NCI-H774 (cell line): ENCODE measurements around the gene SH3TC1.

Experiments
- DNase-seq: peaks from one replicate; lab custom pipeline; 2025; lab: John Stamatoyannopoulos, UW

SH3TC1 gene

DNA sequence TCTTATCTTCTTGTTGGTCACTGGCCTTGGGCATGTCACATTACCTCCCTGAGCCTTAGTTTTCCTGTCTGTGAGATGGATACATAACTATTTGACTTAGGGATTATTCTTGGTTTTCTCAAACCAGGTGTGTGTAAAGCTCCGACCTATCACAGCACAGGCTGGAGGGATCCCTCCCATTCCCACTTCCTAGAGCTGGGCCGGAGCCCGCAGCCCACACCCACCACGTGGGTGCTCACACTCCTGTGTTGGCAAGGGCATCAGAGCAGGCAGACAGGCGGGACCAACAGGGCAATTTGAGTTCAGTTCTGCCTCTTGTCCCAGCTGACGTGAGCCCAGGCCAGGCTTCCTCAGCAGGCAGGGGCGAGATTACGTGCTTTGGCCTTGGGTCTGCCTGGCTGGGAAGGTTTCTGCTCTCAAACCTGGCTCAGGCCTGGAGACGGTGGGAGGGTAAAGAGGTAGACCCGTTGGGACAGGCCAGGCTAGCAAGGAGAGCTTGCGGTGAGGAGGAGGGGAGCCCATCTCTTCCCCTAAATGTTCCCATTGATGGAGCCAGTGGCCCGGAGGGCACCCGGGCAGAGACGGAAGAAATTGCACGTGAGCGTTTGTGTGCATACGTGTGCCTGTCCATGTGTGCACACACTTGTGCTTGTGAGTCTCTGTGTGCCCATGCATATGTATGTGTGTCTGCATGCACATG lies 734 bp upstream of the SH3TC1 start:
- DNase-seq, result no peak

DNA sequence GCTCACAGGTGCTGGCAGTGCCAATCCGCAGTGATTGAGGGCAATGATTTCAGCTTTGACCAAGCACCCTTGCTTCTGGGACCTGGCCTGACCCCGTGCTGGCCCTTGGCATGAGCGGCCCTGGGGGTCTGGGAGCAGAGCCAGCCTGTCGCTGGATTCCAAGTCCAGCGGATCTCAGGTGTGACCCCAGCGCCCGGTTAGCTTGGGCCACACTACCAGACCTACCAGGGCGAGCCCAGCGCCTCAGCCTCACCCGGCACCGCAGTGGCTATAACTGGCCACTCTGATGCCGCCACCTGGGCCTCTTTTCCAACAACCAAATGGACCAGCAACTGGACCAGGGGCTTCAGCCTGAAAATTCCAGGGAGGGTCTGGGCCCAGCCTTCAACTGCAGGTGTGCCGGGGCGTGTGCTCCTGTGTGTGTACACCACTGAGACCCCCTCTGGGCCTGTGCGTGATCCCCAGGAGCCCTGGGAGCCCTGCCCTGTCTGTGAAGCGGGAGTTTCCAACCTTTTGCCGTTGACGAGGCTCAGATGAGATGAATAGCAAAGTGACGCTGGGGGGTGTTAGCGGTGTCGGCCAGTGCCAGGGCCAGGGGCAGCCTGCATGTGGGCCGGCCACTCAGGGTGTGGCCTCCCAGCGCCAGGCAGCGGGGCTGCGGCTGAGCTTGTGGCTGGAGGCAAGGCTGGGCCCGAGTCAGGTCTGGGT lies 658 bp downstream of the SH3TC1 start:
- DNase-seq, result no peak

DNA sequence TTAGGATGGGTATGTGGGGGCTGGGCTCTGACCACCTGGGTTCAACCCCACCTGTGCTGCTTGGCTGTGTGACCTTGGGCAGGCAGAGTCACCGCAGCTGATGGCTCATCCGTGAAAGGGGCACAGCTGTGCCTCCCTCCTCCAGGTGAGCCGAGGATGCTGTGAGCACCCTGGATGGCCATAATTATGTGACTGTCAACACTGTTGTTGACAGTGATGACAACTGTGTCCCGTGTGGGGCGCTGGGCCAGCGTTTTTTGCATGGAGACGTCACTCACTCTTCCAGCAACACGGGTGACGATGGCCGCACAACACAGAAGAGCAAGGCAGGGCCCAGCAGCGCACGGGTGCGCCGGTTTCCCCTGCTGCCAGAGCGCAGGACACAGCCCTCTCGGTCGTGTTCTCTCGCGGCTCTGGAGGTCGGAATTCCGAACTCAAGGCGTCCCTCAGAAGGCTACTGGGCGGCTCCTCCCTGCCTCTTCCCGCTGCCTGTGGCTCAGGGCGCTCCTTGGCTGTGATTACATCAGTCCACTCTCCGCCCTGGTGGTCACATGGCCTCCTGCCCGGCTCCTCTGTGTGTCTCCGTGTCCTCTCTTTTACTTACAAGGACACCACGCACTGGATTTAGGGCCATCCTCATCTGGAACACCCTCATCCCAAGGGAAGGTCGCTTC lies 1.3 kb downstream of the SH3TC1 start:
- DNase-seq, result no peak

DNA sequence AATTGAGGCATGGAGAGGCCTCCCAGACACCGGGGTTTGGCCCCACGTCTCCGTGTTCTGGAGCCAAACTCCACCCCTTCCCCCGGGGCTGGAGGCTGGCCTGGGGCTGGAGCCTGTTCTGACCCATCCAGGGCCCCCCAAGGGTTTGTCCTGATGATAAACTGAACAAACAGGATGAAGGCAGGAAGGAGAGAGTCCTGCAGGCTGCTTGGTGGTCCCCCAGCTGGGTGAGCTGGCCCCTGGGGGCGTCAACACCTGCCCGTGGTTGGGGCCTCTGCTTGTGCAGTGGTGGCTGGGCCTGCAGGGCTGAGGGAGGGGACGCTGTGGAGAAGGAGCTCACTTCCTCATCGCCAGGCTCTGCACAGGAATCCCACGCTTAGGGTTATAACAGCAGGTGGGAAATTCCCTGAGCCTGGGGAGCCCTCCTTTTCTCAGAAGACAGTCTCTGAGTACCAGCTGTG lies 2.3 kb downstream of the SH3TC1 start:
- no peak for DNase-seq

DNA sequence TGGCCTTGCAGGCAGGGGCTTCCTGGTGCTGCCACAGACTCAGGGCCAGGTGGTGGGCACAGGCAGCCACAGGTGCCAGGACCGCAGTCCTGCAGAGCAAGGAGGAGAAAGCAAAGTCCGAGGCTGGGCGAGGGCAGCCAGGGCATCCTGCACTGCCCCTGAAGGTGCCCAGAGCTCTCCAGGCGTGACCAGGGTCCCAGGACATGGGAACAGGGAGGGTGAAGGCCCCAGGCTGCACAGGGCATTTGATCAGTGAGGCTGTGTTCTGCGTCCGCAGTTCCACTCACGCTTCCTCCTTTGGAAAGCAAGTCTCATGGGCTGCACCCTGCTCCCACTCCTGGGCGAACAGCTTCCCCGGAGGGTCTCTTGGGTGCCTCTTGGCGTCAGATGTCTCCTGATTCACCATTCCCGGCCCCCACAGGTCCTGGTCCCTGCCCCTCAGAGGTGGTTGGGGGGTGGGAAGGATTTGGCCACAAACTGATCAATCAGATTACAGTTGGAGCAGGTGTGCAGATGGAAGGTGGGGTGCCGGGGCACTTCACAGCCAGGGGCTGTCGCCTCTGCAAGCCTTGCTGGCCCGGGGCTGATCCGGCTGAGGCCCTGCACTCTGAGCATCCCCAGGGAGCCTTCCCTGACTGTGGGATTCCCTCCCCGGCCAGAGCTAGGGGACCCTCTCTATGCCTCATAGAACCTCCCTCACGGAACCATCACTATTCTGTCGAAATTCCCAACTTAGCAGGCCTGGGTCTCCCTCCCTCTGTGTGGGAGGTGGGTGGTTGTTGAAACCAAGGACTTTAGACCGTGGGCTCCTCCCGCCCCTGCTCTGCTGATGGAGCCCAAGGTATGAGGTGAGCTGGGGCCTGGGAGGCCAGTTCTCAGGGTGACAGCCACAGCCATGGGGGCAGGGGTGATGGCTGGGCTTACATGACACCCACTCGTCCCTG lies 3.3 kb downstream of the SH3TC1 start:
- DNase-seq, result no peak

DNA sequence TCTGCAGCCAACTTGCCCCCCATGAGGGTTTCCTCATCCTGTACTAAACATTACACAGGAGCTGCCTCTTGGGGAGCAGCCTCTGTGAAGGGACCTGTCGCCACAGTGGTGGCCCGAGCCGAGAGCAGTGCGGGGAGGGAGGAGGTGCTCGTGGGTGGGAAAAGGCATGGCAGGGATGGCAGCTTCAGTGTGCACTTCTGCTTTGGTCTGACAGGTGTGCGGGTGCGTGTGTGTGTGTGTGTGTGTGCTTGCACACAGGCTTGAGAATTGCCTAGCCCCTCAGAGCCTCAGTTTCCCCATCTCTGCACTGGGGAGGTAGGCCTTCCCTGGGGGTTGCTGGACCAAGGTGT lies 3.9 kb downstream of the SH3TC1 start:
- DNase-seq, result no peak

DNA sequence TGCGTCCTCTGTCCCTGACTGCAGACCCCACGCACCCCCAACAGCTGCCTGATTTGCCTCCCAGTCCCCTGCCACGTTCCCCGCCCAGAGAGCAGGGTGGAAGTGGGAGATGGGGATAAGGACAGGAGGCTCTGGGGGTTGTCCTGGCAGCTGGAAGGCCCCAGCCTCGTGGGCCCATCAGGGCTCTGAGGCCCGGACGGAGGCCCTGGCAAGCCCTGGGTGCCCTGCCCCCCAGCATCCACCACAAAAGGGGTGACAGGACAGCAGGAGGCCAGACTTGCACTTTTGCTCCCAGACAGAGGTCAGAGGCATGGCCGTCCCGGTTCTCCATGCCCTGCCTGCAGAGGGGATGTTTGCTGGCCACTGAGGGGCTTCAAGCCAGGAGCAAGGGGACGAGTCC lies 4.7 kb downstream of the SH3TC1 start:
- DNase-seq, result no peak

DNA sequence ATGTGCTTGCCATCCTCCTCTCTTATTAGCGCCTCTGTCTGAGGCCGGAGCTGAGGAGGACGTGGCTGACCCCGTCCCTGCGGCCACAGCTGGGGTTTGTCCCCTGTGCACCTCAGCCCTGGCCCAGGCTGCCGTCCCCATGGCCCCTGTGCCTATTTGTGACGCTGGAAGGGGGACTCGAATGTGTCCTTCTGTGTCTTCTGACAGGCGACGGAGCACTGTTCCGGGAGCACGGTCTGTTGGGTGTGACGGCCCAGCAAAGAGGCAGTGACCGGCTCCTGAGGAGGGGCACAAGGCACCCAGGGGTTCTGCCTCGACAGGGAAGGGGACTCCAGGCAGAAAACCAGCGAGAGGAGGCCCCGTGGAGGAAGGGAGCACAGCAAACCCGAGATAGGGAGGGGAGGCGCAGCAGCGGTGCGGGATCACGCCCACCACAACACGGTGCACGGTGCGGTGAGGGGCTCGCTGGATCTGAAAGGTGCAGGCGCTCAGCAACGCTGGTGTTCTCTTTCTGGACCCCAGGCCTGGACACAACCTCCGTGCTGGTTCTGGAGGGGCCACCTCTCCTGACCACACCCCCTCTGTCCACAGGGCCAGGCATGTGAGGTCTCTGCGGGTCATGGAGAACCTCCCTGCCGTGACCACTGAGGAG lies 5.6 kb downstream of the SH3TC1 start:
- DNase-seq, result no peak

DNA sequence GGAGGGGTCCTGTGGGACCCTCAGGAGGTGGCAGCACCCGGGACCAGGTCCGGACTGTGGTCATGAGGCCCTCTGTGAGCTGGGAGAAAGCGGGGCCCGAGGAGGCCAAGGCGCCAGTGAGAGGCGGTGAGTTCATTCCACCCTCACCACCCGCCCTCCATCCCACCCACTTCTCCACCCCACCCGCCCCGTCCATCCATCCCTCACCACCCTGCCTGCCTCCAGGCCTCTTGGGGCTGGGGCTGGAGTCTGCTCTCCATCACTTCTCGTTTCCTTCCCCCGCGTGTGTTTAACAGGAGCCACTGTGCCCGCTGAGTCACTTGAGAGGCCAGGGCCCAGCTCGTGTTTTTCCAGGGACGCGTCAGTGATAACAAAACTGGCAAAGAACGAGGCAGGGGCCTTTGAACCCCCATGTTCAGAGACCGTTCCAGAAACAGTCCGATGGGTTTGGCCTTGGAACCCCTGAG lies 6.2 kb downstream of the SH3TC1 start:
- no peak for DNase-seq

DNA sequence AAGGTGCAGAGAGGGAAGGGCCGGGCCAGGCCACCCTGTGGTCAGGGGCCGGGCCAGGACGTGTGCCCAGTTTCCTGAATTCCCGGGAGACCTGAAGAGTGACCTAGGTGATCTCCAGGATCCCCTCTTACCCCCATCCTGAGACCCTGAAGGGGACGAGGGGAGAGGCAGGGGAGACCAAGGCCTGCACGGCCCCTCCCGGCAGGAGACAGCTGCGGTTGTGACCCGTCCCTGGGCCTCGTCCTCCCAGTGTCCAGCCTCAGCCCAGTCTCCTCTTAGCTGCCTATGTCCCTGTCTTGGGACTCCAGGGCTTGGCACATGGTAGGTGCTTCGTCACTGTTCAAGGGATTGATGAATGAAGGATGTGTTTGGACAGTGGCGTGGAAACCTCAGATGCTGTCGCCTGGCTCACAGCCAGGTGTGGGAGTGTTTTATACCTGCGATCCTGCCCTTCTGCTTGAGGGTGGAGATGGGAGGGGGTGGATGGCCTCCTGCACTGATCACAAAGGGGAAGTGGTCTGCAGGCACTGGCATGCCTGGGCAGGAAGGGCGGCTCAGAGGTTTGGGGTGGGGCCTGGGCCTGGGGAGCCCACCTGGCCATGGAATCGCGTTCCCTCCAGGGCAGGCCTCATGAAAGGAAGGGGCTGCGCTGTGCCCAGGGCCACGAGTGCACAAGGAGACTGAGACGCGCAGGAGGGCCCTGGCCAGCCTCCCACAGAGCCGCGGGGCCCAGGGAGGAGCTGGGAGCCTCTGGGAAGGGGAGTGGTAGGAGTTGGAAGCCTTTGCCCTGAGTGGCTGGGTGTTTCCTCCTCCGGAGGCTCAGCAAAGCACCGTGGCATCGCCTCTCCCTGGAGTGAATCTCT lies 6.9 kb downstream of the SH3TC1 start:
- no peak for DNase-seq

DNA sequence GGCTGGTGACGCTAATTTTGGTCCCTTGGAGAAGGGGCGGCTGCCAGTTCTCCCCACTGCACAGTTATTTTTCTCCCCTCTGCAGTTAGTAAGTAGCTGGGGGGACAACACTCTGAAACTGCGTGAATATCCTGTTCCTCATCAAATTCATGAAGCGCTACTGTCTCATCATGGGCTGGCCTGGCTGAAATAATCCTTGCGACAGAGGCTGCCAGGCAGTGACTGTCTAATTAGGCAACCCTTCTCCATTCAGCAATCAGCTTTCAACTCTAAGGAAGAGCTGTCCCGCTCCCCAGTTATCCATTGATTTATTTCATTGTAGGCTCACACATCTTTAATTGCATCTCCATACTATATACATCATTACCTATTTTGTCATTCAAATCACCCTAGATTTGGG lies 8.2 kb downstream of the SH3TC1 start:
- no peak for DNase-seq

DNA sequence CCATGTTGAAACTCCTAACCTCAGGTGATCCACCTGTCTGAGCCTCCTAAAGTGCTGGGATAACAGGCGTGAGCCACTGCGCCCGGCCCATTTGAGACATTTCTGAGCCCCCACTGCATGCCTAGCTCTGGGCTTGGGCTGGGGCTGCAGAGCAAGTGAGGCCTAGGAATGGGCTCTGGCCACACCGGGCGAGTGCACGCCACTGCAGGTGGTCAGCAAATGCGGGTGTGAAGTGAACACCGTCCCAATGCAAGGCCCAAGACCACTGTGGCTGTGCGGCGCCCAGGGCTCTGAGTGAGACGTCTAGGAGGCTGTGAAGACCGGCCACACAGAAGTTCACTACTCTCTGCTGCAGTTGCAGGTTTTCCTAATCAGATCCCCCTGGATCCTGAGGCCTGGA lies 9.5 kb downstream of the SH3TC1 start:
- no peak for DNase-seq

DNA sequence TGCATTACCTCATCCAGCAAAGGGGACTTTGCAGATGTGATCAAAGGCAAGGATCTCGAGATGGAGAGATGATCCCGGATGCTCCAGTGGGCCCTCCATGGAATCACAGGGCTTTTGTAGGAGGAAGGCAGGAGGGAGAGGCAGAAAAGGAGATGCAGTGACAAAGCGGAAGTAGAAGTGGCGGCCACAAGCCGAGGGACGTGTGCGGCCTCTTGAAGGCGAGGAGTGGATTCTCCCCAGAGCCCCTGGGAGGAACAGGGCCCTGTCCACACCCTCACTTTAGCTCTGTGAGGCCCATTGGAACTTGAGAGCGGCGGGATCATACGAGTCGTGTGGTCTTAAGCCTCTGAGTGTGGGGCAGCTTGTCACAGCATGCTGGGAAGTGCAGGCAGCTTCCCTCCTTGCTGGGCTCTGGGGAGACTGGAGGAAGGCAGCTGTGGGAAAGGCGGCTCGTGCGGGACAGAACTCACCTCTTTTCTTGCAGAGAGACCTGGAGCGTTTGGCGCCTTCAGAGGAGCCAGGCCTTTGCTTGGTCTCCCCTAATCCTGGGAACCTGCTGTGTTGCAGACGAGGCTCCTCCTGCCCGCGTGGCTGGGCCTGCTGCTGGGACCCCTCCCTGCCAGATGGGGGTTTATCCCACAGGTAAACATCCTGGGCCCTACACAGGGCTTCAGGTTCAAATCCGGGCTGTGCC lies 10.2 kb downstream of the SH3TC1 start:
- no peak for DNase-seq

DNA sequence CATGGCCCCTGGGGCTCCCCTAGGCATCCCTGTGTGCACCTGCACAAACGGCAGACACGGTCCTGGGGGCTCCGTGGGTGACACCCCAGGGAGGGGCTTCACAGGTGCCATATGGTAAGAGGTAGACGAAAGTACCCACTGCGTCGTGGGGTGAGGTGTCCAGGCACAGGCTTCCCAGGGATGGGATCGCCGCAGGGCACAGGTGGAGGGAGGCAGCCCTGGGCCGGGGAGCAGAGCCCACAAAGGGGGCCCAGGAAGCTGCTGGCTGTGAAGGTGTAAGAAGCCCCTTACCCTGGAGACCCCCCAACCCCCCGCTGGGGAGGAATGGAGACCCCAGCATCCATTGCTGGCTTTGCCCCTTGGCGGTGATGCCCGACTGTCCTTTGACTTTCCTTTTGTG lies 10.9 kb downstream of the SH3TC1 start:
- no peak for DNase-seq

DNA sequence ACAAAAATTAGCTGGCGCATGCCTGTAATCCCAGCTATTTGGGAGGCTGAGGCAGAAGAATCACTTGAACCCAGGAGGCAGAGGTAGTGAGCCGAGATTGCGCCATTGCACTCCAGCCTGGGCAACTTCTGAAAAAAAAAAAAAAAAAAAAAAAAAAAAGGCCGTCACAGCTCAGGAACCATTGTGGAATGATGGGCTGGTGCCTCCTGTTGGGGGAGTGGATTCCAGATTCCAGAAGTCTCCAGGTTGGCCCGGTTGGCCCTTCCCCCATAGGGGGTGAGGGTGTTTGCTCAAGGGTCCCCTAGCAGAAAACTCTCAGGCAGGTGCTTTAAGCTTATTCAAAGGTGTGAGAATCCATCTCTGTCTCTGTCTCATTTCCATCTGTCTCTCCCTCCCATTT lies 11.5 kb downstream of the SH3TC1 start:
- no peak for DNase-seq

DNA sequence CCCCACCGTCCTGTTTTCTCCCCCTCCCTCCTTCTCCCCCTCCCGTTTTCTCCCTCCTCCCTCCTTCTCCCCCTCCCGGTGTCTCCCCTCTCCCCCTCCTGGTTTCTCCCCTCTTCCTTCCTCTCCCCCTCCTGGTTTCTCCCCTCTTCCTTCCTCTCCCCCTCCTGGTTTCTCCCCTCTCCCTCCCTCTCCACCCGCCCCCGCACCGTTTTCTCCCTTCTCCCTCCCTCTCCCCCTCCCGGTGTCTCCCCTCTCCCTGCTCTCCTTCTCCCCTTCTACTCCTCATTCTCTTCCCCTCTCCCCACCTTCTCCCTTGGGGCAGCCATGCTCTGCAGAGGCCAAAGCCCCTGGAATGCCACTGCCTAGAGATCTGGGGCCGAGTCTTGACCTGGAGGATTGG lies 12.2 kb downstream of the SH3TC1 start:
- DNase-seq, result no peak

DNA sequence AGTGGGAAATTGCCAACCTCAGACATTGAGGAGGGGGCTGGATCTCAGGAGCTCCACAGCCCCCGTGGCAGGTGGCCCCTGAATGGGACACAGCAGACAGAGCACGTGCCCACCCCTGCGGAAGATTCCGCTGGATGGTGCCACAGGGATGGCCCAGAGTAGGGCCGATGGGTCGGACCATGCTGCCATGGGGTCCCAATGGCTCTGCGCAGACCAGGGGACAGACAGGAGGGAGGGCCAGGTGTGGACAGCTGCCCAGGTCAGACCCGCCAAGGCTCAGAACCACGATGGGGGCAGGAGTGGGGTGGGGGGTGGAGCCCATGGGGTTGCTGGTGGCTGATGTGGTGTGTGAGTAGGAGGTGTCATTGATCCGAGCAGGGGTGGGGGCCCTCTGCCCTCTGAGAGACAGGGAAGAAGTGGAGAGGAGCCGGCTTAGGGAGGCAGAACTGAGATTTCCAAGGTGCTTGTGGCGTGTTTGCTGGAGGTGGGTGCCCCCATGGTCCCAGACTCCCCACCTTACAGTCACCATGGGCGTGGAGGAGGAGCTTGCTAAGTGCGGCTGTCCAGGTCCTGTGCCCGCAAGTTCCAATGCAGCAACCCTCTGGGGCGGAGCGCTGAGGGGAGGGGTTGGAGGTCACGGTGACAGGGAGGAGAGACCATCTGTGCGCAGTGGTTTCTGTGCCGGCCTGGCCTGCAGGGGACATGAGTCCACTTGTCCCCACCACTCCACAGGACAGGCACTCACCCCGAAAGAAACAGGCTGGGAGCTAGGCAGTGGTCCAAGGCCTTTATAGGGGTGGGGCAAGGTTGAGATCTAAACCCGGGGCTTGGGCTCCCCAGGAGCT lies 12.9 kb downstream of the SH3TC1 start:
- no peak for DNase-seq

DNA sequence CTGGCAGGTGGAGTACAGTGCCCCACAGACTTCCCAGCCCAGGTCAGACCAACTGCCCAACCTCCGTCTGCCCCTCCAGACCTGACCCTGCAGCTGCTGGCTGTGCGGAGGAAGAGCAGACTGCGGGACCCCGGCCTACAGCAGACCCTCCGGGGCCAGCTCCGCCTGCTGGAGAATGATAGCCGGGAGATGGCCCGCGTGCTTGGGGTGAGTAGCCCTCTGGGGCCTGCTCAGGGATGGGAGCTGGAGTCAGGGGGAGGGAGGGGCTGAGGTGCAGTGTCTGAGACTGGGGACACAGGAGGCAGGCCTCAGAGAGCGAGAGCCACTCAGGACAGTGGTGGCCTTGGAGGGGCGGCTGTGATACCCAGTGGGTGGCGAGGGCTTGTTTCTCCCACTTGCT lies 13.5 kb downstream of the SH3TC1 start:
- no peak for DNase-seq

DNA sequence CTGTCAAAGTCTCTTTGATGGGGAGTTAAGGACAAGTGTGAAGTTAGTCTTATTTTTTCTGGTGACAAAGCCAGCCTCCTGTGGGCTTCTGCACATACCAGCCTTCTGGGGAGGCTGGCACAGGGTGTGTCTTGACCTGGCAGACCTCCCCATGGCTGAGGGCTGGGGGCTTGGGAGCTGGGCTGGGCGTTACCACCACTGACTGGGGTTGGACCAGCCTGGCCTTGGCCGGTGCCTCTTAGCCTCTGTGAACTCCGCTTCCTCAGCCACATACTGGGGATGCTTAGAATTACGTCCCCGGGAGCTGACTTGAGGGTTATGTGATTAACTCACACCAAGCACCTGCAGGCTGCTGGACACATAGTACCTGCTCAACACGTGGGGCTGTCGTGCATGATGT lies 14.0 kb downstream of the SH3TC1 start:
- no peak for DNase-seq
